Endothelial cell (in vitro differentiated cells): ENCODE data around the gene UBR7. TPM values are rescaled to one million over a fixed set of nuclear protein-coding genes. Genes with fewer than 3 reads are reported as not detected.

Experiments
- DNase-seq: peaks from one replicate; pipeline ENCODE4 v3.0.0; 2021; ENCODE audit warnings: low spot score
- H3K27ac Mint-ChIP-seq: one replicate; pipeline ENCODE4 v1.8.0; 2021; ENCODE audit warnings: mixed read lengths, inconsistent platforms; ENCODE audit not compliant: unreplicated experiment
- H3K27me3 Mint-ChIP-seq: one replicate; pipeline ENCODE4 v1.8.0; 2021; ENCODE audit warnings: mild to moderate bottlenecking, moderate library complexity, mixed read lengths, inconsistent platforms; ENCODE audit not compliant: unreplicated experiment
- H3K36me3 Mint-ChIP-seq: one replicate; pipeline ENCODE4 v1.8.0; 2021; ENCODE audit warnings: mild to moderate bottlenecking, low read depth, mixed read lengths, inconsistent platforms; ENCODE audit not compliant: unreplicated experiment
- H3K4me1 Mint-ChIP-seq: one replicate; pipeline ENCODE4 v1.8.0; 2021; ENCODE audit warnings: mild to moderate bottlenecking, mixed read lengths, inconsistent platforms; ENCODE audit not compliant: unreplicated experiment
- H3K4me3 Mint-ChIP-seq: one replicate; pipeline ENCODE4 v1.8.0; 2021; ENCODE audit warnings: mild to moderate bottlenecking, mixed read lengths, inconsistent platforms; ENCODE audit not compliant: unreplicated experiment
- H3K9me3 Mint-ChIP-seq: one replicate; pipeline ENCODE4 v1.8.0; 2021; ENCODE audit warnings: mixed read lengths, inconsistent platforms; ENCODE audit not compliant: unreplicated experiment
- CTCF ChIP-seq: fragments of 200-600 bp; sonication (generic); IDR thresholded peaks from one replicate; pipeline ENCODE4 v1.5.0; 2021; ENCODE audit warnings: antibody characterized with exemption; ENCODE audit not compliant: unreplicated experiment
- total RNA-seq: library from RNA; stranded (reverse); fragmentation: NEBNext Ultra II Directional; extraction: Animal tissue kit (Norgen Biotek cat#: 25700); gene quantifications from one replicate; pipeline ENCODE4 v1.2.1, GENCODE V29; 2021; ENCODE audit not compliant: unreplicated experiment

Gene UBR7
- total RNA-seq, 1 donor from 2014 or later = 35.8 TPM

GRCh38 chr14:93271111-93271510 is 64.1 kb downstream of the UBR7 start:
- H3K9me3 Mint-ChIP-seq = no peaks in the 10 kb centered on the region
- no peak for DNase-seq
- H3K36me3 Mint-ChIP-seq = peaks cover under 1% of the 10 kb centered on the region

GRCh38 chr14:93274055-93274806 is 67.2 kb downstream of the UBR7 start:
- TF ChIP-seq CTCF = no peak
- H3K9me3 Mint-ChIP-seq = no peaks in the 10 kb centered on the region
- no peak for DNase-seq
- H3K36me3 Mint-ChIP-seq = peaks cover 5% of the 10 kb centered on the region
- no peak overlapping the region for H3K27ac Mint-ChIP-seq
- peaks cover 28% of the 10 kb centered on the region for H3K4me1 Mint-ChIP-seq
- no peaks in the 10 kb centered on the region for H3K27me3 Mint-ChIP-seq
- no peak overlapping the region for H3K4me3 Mint-ChIP-seq

More at GRCh38 chr14:93271111-93271510, 64.1 kb downstream of the UBR7 start:
- Mint-ChIP-seq H3K27ac (peak overlapping the region; percentile 93), H3K27me3 (no peaks in the 10 kb centered on the region), H3K4me3 (peak overlapping the region; percentile 29), H3K4me1 (peaks cover 37% of the 10 kb centered on the region)
- TF ChIP-seq CTCF = no peak

GRCh38 chr14:93276031-93276716 is 69.1 kb downstream of the UBR7 start:
- H3K4me3 Mint-ChIP-seq = no peak overlapping the region
- H3K4me1 Mint-ChIP-seq = peaks cover 18% of the 10 kb centered on the region
- no peak for TF ChIP-seq CTCF
- H3K9me3 Mint-ChIP-seq = no peaks in the 10 kb centered on the region
- DNase-seq = no peak
- H3K36me3 Mint-ChIP-seq = peaks cover 5% of the 10 kb centered on the region
- no peak overlapping the region for H3K27ac Mint-ChIP-seq
- peaks cover 1% of the 10 kb centered on the region for H3K27me3 Mint-ChIP-seq

Other genes with a start within 250 kb of the UBR7 start
- gene ITPK1, start 91.3 kb upstream of the UBR7 start, total RNA-seq = 39.2 TPM
- gene MOAP1, start 22.4 kb upstream of the UBR7 start, total RNA-seq = 22.4 TPM
- 13.6 TPM for gene LYSET, start 21.9 kb upstream of the UBR7 start, total RNA-seq
- 15.5 TPM for gene GON7, start 191 bp upstream of the UBR7 start, total RNA-seq
- 71.1 TPM for gene BTBD7, start 125.8 kb downstream of the UBR7 start, total RNA-seq
- gene COX8C, start 139.9 kb downstream of the UBR7 start, total RNA-seq = not detected
- 0.69 TPM for gene UNC79, start 223.7 kb downstream of the UBR7 start, total RNA-seq